GM11168 (cell line): ENCODE data around the gene COL18A1.

Experiments used
- in situ Hi-C: fragments of 300-500 bp; cut with MboI; formaldehyde crosslinking; loops from one replicate; pipeline ENCODE4 v1.12.0; 2022; ENCODE audit warnings: low sequenced_read_pairs; ENCODE audit not compliant: unreplicated experiment

COL18A1 gene

GRCh38 chr21:45381865-45382696 lies 22.9 kb upstream of the COL18A1 start:
- in situ Hi-C loops = no loop called here

GRCh38 chr21:45382697-45382997 lies 22.3 kb upstream of the COL18A1 start:
- in situ Hi-C loops = no loop called here

GRCh38 chr21:45383111-45383614 lies 21.8 kb upstream of the COL18A1 start:
- in situ Hi-C loops = no loop called here

- in situ Hi-C loops = no loop called here
Observed at GRCh38 chr21:45383615-45384201, 21.3 kb upstream of the COL18A1 start.

- in situ Hi-C loops = no loop called here
Observed at GRCh38 chr21:45384656-45385548, 20.1 kb upstream of the COL18A1 start.

GRCh38 chr21:45385549-45386050 lies 19.4 kb upstream of the COL18A1 start:
- in situ Hi-C loops = no loop called here

- in situ Hi-C loops = no loop called here
Observed at GRCh38 chr21:45386336-45386727, 18.6 kb upstream of the COL18A1 start.

GRCh38 chr21:45386728-45387371 lies 18.1 kb upstream of the COL18A1 start:
- in situ Hi-C loops = no loop called here

- in situ Hi-C loops = no loop called here
Observed at GRCh38 chr21:45387506-45387905, 17.5 kb upstream of the COL18A1 start.

GRCh38 chr21:45388011-45388521 lies 16.9 kb upstream of the COL18A1 start:
- in situ Hi-C loops = no loop called here

- in situ Hi-C loops = no loop called here
Observed at GRCh38 chr21:45388611-45389296, 16.2 kb upstream of the COL18A1 start.

GRCh38 chr21:45390121-45390751 lies 14.7 kb upstream of the COL18A1 start:
- in situ Hi-C loops = no loop called here

GRCh38 chr21:45390831-45391742 lies 13.9 kb upstream of the COL18A1 start:
- in situ Hi-C loops = no loop called here

- in situ Hi-C loops = no loop called here
Observed at GRCh38 chr21:45391743-45392572, 13.0 kb upstream of the COL18A1 start.

- in situ Hi-C loops = no loop called here
Observed at GRCh38 chr21:45392573-45392971, 12.4 kb upstream of the COL18A1 start.

- in situ Hi-C loops = no loop called here
Observed at GRCh38 chr21:45393021-45393420, 11.9 kb upstream of the COL18A1 start.
